NCI-H446 treated with DMSO at 0.1 percent for 48 hours (cell line): Measurements from ENCODE around the gene DDI2.

Source experiments
- DNase-seq: peaks from one replicate; lab custom pipeline; 2025; lab: John Stamatoyannopoulos, UW

Gene DDI2

GRCh38 chr1:15605398-15606383 lies 11.6 kb upstream of the DDI2 start:
- no peak for DNase-seq

- no peak for DNase-seq
Measured at GRCh38 chr1:15609631-15610030, 7.6 kb upstream of the DDI2 start.

- no peak for DNase-seq
Measured at GRCh38 chr1:15610167-15610566, 7.1 kb upstream of the DDI2 start.

DNA sequence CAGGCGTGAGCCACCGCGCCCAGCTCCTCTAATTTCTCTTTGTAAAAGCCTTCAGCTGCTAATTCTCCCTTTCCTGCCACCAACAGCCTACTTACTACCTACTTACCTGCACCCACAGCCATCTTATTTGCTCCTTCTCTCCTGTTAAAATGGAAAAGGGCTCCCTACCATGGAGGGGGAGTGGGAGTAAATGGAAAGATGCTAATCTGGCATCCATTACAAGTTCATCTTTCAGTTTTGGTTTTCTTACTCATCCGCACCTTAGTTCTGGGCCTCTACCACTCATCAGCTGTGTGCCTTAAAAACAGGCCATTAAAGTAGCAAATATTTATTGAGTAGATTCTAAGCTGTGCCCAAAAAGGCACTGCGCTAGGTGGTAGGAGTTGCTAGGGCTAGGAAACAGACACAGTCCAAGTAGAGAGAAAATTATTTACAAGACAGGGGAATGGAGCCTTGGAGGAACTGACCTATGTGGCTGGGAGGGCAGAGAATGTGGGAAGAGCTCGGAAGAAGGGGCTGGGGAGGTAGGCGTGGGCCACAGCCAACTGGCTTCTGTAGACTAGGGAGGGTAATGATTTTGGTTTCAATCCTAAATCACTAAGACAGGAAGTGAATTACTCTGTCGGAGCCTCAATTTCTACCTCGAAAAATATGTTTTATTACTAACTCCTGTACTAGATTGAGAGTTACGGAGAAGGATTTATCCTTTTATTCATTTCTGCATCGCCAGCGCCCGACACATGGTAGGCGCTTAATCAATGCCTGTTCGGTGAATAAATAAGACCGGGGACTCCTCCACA lies 685 bp upstream of the DDI2 start:
- no peak for DNase-seq

DNA sequence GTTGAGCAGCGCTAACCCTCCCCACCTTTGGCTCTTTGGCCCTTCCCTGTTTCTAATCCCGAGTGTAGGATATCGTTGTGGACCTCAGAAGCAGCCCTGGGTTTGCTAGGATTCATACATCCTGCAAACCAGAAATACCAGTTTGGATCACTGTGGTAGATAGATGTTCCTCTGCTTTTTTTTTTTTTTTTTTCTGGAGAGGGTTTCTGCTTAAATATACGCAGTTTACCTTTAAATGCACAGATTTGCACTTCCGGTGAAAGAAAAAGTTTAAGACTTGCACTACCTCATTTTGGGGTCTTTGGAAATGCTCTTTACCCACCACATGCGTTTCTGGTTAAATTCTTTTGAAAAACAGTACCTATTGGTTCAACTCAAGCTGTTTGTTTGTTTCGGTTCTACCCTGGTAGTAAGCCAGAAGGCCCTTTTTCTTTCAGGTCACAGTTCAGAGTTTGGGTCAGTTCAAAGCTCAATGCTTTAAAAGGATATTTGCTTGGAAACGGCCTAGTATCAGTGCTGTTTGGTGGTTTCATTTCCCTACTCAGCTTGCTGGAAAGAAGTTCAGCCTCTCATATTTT lies 908 bp downstream of the DDI2 start:
- no peak for DNase-seq

GRCh38 chr1:15618655-15619525 lies 1.6 kb downstream of the DDI2 start:
- no peak for DNase-seq

- no peak for DNase-seq
Measured at GRCh38 chr1:15620155-15620545, 2.9 kb downstream of the DDI2 start.

- DNase-seq = no peak
Measured at GRCh38 chr1:15620902-15621682, 3.8 kb downstream of the DDI2 start.

- no peak for DNase-seq
Measured at GRCh38 chr1:15621975-15622374, 4.7 kb downstream of the DDI2 start.

GRCh38 chr1:15622712-15623373 lies 5.6 kb downstream of the DDI2 start:
- no peak for DNase-seq

DNA sequence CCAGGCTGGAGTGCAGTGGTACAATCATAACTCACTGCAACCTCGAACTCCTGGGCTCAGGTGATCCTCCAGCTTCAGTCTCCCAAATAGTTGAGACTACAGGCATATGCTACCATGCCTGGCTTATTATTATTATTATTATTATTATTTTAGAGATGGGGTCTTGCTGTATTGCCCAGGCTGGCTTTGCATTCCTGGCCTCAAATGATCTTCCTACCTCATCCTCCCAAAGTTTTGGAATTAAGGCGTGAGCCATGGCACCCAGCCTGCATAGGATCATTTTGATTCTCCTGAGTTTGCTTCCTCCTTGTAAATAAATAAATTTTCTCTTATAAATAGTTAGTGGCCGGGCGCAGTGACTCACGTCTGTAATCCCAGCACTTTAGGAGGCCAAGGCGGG lies 6.2 kb downstream of the DDI2 start:
- no peak for DNase-seq

DNA sequence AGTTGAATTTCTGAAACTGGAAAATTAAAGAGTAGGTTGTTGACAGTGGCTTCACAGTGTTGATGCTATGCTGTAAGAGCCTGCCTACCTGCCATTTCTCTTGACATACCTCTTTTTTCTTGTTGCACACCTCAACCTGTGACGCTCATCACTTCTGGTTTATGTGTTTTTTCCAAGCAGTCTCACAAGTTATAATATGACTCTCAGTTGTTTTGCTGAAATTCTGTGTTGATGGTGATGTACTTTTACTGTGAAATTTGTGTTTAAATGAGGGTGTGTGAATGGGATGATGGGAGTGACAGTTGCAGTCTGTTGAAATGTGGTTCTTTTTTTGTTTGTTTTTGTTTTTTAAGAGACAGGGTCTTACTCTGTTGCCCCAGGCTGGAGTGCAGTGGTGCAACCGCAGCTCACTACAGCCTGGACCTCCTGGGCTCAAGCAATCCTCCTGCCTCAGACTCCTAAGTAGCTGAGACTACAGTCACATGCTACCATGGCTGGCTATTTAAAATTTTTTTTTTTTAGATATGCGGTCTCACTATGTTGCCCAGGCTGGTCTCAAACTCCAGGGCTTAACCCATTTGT lies 7.0 kb downstream of the DDI2 start:
- no peak for DNase-seq

GRCh38 chr1:15625056-15625917 lies 8.0 kb downstream of the DDI2 start:
- DNase-seq = no peak

- DNase-seq = no peak
Measured at GRCh38 chr1:15626269-15626950, 9.2 kb downstream of the DDI2 start.

DNA sequence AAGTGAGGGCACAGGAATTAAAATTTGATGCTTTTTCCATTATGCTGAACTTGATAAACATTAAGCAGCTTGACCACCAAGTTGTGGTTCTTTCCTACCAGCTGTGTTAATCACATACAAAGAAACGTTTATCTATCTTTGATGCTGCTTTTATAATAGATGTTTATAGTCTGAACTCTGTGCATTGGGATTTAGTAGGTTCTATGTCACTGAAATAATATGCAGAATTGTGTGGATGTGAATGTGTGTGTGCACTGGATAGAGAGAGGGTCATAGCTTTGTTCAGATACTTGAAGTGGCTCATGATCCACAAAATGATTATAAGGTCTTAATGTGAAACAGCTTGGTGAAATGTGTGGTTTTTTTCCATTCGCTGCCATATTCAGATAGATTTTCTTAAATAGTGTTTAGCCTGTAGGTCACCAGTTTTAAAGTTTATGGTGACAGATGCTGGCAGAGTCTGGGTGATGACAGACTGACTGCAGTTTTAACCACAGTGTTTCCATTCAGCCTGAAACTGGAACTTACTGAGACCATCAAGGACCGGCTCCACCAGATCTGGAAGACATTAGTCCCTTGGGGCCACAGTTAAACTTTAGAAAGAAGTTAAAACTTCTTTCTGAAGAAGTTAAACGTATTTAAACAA lies 10.2 kb downstream of the DDI2 start:
- DNase-seq = no peak

DNA sequence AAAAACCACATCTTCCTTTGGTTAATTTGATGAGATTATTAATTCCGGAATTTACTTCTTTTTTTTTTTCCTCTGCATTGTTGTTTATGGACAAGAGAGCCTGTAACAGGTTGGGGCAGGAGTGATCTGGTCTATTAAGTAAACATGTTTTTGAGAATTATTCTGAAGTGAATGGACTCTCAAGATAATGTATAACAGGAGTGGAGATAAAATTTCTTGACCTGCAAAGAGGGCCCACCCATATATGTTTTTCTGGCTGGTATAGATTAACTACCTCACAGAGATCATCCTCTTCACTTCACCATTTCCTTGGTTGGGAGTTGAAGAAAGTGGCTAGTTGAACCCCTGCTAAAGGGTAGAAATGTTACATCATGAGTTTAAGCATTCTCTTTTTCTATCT lies 10.7 kb downstream of the DDI2 start:
- DNase-seq = no peak

GRCh38 chr1:15633756-15634420 lies 16.6 kb downstream of the DDI2 start:
- DNase-seq = no peak
